HepG2 (cell line): Measurements from ENCODE around the gene PRDM7. TPM values are rescaled to one million over a fixed set of nuclear protein-coding genes. Genes with fewer than 3 reads are reported as not detected.

Source experiments
- ATF7-NPFF ChIP-seq: sonication (generic); formaldehyde crosslinking; IDR thresholded peaks from 2 replicates; pipeline ENCODE4 v1.8.1; 2023; ENCODE audit warnings: mild to moderate bottlenecking, low read depth, missing genetic modification reagents, moderate library complexity
- CEBPB ChIP-seq: IDR thresholded peaks from 2 replicates; pipeline ENCODE4 v1.6.1; 2011; ENCODE audit warnings: low read depth, low read length, improper control_type of control experiment, borderline replicate concordance
- HDAC1 ChIP-seq: sonication (generic); formaldehyde crosslinking; IDR thresholded peaks from 2 replicates; pipeline ENCODE4 v1.5.1; 2020; ENCODE audit warnings: mild to moderate bottlenecking, missing genetic modification reagents
- HIVEP1 ChIP-seq: sonication (generic); formaldehyde crosslinking; IDR thresholded peaks from 2 replicates; pipeline ENCODE4 v1.4.0; 2020; ENCODE audit warnings: mild to moderate bottlenecking, missing genetic modification reagents
- KDM5B ChIP-seq: sonication (generic); formaldehyde crosslinking; IDR thresholded peaks from 2 replicates; pipeline ENCODE4 v1.4.0; 2020; ENCODE audit warnings: missing genetic modification reagents, mild to moderate bottlenecking, borderline replicate concordance
- STAT5B ChIP-seq: sonication (generic); formaldehyde crosslinking; IDR thresholded peaks from 2 replicates; pipeline ENCODE4 v1.4.0; 2020; ENCODE audit warnings: missing genetic modification reagents
- TRAFD1 ChIP-seq: sonication (generic); formaldehyde crosslinking; IDR thresholded peaks from 2 replicates; pipeline ENCODE4 v1.5.1; 2020; ENCODE audit warnings: missing genetic modification reagents, mild to moderate bottlenecking, borderline replicate concordance
- ZFP91 ChIP-seq: sonication (generic); formaldehyde crosslinking; IDR thresholded peaks from 2 replicates; pipeline ENCODE4 v1.9.0; 2022; ENCODE audit warnings: missing genetic modification reagents, mild to moderate bottlenecking, borderline replicate concordance
- ZNF256 ChIP-seq: sonication (generic); formaldehyde crosslinking; conservative IDR thresholded peaks from 2 replicates; pipeline ENCODE4 v1.4.0; 2020; ENCODE audit warnings: missing genetic modification reagents
- ZNF350 ChIP-seq: sonication (generic); formaldehyde crosslinking; IDR thresholded peaks from 2 replicates; pipeline ENCODE4 v1.4.0; 2020; ENCODE audit warnings: mild to moderate bottlenecking, low read depth, missing genetic modification reagents, borderline replicate concordance
- ZNF576 ChIP-seq: sonication (generic); formaldehyde crosslinking; IDR thresholded peaks from 2 replicates; pipeline ENCODE4 v1.4.0; 2020; ENCODE audit warnings: mild to moderate bottlenecking, missing genetic modification reagents
- ZNF776 ChIP-seq: sonication (generic); formaldehyde crosslinking; IDR thresholded peaks from 2 replicates; pipeline ENCODE4 v1.4.0; 2020; ENCODE audit warnings: mild to moderate bottlenecking, missing genetic modification reagents
- ZNF790 ChIP-seq: sonication (generic); formaldehyde crosslinking; IDR thresholded peaks from 2 replicates; pipeline ENCODE4 v1.8.0; 2022; ENCODE audit warnings: missing genetic modification reagents, mild to moderate bottlenecking, borderline replicate concordance
- polyA plus RNA-seq, 8 experiments: library from polyadenylated mRNA; depleted of rRNA in 3 of 8; stranded (reverse) in 7 of 8; unstranded in 1 of 8; fragments of >200 nt; fragmentation: Illumina TruSeq in 4 of 8; extraction: Trizol in 4 of 8; gene quantifications; 2 replicates each; pipeline versions ENCODE4 v1.2.1 to v1.2.3, GENCODE V29; 2011 to 2016; ENCODE audit warnings: low read depth in 4 of 8, missing spikeins in 1 of 8, mixed read lengths in 1 of 8; ENCODE audit not compliant: insufficient read depth in 1 of 8
- total RNA-seq, 5 experiments: library from RNA; depleted of rRNA; stranded (reverse); fragments of >200 nt; fragmentation: Illumina TruSeq; extraction: Trizol; gene quantifications; 2 replicates each; pipeline ENCODE4 v1.2.3, GENCODE V29; 2016; ENCODE audit warnings: low read depth in 1 of 5

The PRDM7 gene
- total and polyA plus RNA-seq, 2 of the 13 experiments (the other 11 are each of a cell fraction or from before 2014, with no cell fraction given), result not detected

- TF ChIP-seq ZFP91 (CRISPR knock-in tag) (0 out of 2 replicates have a peak, but pooled peaks have one; percentile 34), STAT5B (CRISPR knock-in tag) (no peak), HDAC1 (CRISPR knock-in tag) (no peak), ZNF256 (CRISPR knock-in tag) (0 out of 2 replicates have a peak, but pooled peaks have one; percentile 21), ZNF776 (peak; percentile 40; the same call in 1 of the 2 replicates), HIVEP1 (CRISPR knock-in tag) (0 out of 2 replicates have a peak, but pooled peaks have one; percentile 56), ZNF576 (CRISPR knock-in tag) (peak; percentile 65; the same call in 1 of the 2 replicates), TRAFD1 (no peak), KDM5B (peak; percentile 54; the same call in 1 of the 2 replicates), CEBPB (no peak), ZNF790 (CRISPR knock-in tag) (no peak), ZNF350 (CRISPR knock-in tag) (no peak), ATF7-NPFF (CRISPR knock-in tag) (no peak)
Observed at GRCh38 chr16:90009172-90009899, 67.8 kb downstream of the PRDM7 start (continued).
